ENCODE measurements around the gene RIBC2.
"Not testable (repeated sequence)": the region's sequence is repeated elsewhere in the genome, so short reads cannot be mapped to it uniquely, and the experiment has no call there.

RIBC2 gene

DNA sequence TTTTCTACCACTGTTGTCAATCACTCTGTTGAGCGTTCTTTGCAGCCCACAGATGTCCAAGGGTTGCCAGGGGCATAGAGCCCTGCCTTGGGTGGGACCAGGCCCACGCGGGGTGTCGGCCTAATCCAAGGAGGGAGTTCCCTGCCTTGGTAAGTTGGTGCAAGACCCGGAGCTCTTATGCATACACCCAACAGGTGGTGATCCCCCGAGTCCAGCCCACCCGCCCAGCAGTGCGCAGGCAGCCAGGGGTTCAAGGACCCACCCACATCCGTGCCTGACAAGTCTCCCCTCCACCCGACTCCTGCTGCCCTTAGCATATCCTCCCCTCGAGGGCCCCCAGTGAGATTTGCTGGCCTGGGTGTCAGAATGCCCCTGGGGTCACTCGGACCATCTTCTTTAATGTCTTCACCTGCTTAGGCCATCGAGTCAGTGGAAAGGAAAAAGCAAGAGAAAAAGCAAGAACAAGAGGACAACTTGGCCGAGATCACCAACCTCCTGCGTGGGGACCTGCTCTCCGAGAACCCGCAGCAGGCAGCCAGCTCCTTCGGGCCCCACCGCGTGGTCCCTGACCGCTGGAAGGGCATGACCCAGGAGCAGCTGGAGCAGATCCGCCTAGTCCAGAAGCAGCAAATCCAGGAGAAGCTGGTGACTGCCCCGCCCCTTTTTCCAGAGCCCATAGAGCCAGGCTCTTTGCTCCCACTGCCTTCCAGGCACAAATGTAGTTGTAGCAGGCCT lies 12.2 kb downstream of the RIBC2 start:
- no peak for DNase-seq

DNA sequence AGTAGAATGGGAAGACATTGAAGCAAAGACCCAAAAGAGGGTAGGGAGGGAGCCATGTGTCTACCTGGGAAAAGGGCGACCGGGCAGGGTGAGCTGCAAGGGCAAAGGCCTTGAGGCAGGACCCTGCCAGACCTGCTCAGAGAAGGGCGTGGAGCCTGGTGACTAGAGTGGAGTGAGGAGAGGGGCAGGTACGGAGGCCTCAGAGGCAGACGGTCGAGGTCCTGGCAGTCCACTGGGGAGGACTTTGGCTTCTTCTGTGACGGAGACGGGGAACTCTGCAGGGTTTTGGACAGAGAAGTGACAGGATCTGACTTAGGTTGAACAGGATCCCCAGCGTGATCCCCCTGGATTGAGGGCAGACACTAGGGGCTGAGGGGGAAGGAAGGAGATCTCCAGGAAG lies 12.9 kb downstream of the RIBC2 start:
- DNase-seq, result no peak

DNA sequence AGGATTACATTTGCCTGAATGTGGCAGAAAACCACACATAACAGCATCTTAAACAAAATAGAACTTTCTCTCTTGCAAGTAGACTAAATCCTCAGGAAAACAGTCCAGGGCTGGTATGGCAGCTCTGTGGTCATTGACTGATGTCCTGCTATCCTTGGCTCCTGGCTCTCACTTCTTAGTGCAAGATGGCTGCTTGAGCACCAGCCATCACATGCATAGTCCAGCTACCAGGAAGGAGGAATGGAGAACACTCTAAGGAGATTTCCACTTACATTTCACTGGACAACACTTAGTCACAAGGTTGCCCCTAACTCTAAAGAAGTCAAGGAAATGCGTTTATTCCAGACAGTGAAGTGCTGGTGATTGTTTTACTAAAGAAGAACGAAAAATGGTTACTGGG lies 13.6 kb downstream of the RIBC2 start:
- no peak for DNase-seq

DNA sequence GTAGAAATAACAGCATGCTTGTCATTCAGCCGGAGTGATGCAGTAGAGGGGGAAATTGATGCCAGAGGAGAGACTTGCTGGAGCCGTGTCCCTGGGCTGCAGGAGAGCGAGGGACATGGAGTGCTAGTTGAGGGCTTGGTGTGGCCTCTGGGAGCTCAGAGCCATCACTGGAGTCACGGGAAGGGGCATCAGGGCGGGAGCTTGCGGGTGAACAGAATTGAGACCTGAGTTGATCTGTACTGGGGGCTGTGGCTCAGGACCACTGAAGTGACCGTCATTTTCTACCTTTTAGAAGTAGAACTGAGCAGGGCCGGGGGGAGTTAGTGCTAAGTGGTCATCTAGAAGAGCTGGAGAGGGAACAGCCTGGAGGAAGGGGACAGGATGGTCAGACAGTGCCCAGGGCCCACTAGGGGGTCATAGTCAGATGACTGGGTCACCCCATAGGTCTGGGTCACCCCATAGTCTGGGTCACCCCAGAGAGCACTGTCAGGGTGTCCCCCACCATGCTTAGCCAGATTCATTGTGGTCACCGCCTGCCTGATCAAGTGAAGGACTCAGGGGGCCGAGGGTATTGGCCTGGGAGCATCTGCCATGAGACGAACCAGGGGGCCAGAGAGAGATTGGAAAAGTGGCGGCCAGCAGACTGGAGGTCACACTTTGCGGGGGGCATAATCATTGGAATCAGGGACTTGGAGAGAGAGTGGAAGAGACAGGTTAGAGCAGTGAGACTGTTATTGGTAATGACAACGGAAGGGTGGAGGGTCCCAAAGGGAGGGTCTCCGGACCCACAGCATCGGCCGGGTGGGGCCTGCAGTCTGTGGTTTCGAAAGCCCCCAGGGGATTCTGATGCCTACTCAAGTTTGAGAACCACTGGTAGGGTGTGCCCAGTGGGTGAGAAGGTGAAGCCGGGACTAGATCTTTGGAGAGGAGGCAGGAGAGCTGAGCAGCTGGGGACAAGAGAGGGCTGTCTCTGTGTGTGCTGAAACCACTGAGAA lies 15.2 kb downstream of the RIBC2 start:
- no peak for DNase-seq

DNA sequence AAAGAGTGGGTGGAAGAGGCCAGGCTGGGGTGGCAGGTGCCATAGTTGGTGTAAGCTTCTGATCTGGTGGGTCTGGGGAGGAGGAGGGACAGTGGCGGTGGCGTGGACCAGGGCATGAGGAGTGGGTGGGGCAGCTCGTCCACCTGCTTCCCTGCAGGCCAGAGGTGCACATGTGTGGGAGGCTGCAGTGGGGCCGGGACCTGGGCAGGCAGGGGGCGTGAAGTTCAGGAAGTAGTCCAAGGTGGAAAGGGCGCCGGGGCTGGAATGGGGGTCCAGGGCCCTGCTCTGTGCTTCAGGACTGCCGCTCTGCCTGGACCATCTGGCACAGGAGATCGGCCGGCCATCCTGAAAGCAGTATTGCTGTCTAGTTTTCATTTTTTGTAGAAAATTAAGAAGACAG lies 15.9 kb downstream of the RIBC2 start:
- DNase-seq, result no peak

DNA sequence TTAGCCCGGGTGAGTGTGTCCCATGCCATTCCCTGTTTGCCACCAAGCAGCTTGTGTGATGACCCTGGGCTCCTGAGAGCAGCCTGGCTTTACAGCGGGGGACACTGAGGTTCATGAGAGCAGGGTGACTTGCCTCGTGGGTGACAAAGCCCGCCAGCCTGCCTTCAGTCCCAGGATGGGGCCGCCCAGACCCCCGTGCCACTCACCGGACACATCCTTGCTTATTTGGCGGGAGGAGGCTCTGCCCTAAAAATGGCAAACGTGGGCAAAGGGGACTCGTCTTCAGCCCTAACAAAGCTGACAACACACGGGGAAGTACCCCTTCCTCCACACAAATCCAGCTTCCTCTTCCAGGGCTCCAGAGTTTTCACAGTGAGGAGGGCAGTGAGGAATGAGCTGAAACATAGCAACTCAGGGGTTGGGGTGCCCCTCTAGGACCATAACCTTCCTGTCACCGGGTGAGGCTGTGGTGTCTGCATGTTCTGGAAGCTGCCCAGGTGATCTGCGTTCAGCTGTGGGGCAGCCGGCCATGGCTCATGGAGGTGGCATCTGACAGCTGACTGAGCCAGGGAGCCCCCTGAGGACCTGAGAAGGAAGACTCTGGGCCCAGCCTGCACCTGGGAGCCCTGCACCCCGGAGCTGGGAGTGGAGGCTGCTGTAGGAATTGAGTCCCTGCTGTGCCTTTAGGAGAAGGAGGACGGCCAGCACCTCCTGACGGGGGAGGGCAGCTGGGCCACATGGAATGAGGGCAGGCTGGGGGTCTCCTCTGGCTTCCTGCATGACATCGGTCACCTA lies 16.7 kb downstream of the RIBC2 start:
- no peak for DNase-seq

DNA sequence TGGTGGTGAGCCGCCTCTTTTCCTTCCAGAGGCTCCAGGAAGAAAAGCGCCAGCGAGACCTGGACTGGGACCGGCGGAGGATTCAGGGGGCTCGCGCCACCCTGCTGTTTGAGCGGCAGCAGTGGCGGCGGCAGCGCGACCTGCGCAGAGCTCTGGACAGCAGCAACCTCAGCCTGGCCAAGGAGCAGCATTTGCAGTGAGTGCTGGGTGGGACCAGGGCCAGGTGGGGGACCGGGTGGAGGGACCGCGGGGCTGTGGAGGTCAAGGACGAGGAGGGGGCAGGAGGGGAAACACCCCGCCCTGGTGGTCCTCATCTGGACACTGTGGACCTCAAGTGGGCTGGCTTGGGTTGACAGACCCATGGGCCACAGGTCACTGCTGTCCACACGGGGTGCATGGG lies 17.4 kb downstream of the RIBC2 start:
- no peak for DNase-seq

DNA sequence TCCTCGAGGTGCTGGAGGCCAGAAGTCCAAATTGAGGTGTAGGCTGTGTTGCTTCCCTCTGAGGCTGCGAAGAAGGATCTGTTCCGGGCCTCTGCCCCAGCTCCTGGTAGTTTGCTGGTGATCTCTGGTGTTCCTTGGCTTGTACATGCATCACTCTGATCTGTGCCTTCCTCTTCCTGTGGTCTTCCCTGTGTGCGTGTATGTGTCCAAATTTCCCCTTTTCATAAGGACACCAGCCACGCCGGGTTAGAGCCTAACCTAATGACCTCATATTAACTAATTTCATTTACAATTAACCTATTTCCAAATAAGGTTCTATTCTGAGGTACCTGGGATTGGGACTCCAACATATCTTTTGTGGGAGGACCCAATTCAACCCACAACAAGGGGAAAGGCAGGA lies 21.5 kb downstream of the RIBC2 start:
- peak in 1 of 3 experiments; percentile 2 for DNase-seq

DNA sequence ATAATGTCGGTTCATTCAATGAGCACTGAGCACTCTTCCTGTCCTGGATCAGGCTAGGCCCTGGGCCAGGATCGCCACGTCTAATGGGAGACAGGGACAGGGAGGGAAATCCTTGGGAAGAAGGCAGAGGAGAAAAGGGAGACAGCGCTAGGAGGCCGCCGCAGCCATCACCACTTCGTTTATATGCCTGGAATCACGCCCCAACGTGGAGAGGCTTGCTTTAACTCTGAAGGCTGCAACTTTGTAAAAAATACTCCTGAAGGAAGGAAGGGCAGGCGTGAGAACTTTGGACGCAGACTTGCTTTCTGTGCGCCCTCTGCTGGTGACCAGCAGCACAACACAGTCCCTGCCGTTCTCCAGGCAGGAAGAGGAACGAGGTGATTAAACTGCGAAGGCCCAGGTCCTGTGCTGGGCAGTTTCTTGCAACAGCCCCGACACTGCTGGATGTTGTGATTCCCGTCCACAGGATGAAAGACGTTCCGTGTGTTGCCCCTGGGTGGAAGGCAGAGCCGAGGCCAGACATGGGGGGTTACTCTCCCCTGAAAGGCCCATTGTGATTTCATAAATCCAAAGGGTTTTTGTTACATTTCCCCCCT lies 22.1 kb downstream of the RIBC2 start:
- peak; percentile 51 to 76 (median 65) for DNase-seq

DNA sequence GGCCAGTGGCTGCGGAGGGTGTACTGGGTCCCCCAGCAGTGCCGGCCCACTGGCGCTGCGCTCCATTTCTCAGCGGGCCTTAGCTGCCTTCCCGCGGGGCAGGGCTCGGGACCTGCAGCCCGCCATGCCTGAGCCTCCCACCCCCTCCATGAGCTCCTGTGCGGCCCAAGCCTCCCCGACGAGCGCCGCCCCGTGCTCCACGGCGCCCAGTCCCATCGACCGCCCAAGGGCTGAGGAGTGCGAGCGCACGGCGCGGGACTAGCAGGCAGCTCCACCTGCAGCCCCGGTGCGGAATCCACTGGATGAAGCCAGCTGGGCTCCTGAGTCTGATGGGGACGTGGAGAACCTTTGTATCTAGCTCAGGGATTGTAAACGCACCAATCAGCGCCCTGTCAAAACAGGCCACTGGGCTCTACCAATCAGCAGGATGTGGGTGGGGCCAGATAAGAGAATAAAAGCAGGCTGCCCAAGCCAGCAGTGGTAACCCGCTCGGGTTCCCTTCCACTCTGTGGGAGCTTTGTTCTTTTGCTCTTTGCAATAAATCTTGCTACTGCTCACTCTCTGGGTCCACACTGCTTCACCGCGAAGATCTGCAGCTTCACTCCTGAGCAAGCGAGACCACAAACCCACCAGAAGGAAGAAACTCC lies 23.5 kb downstream of the RIBC2 start:
- DNase-seq, result not testable (repeated sequence)

DNA sequence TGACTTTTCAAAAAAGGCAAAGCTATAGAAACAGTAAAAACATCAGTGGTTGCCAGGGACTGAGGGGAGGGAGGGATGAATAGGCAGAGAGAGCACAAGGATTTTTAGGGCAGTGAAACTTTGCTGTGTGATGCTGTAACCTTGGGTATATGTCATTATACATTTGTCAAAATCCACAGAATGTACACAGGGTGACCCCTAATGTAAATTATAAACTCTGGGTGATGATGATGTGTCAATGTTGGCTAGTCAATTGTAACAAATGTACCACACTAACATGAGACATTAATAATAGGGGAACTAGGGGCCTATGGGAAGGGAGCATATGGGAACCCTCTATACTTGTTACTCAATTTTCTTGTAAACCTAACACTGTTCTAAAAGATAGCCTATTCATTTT lies 24.8 kb downstream of the RIBC2 start:
- DNase-seq, result no peak

DNA sequence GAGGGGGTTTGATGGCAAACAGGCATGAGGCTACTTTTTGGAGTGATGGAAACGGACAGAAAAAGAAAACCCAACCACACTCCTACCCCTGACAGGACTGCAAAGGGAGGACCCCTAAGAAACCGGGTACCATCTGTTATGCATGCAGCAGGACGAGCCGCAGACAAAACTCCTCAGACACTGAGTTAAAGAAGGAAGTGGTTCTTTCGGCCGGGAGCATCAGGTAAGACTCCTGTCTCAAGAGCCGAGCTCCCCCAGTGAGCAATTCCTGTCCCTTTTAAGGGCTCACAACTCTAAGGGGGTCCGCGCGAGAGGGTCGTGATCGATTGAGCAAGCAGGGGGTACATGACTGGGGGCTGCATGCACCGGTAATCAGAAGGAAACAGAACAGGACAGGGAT lies 27.2 kb downstream of the RIBC2 start:
- DNase-seq, result not testable (repeated sequence)

DNA sequence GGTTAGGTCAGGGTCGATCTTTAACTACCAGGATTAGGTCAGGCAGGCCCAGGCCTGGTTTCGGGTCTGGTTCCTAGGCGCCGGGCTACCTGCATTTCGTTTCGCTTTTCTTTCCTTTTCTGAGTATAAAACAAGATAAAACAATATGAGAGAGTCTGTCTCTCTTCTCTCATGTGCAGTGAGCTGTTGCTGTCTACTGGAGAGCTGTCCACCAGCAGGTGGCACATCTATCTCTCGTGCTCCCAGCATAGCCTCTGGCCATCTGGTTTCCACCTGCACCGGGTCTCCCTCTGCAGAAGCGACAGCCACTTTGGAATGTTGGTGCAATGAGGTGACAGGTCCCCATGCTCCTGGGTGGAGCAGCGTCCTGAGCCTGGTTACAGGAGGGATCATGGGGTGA lies 27.6 kb downstream of the RIBC2 start:
- peak; percentile 8 to 74 (median 28) for DNase-seq

DNA sequence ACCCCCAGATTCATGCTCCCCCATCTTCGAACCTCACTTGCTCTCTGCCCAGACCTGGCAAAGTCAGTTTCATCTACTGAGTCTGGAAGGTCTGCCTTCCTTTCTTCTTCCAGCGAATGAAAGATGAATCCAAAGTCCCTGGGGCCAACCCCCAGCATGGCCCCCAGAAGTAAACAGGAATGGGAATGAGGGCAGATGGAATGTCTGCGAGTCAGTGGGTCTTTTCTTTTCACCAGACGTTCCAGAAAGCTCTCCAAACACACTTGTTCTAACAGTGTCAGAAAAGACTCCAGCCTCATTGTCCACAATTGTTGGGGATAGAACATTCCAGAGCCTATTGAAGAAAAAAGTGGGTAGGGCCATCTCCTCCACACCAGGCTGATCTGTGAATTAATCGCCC lies 28.6 kb downstream of the RIBC2 start:
- DNase-seq, result no peak

DNA sequence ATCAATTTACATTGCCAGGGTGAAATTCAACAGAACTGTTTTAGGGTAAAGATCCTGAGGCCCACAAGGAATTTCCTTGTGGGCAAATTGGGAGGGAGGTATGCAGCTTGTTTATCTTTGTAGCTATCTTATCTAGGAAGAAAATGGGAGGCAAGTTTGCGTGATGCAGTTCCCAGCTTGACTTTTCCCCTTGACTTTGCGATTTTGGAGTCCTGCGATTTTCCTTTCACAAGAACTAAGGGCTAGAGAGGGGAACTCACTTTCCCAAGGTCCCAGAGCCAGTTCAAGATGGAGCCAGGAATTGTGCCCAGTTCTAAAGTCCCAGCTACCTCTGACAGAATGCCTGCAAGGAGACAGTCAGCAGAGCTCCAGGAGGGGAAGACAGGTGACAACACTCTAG lies 30.7 kb downstream of the RIBC2 start:
- DNase-seq, result no peak

DNA sequence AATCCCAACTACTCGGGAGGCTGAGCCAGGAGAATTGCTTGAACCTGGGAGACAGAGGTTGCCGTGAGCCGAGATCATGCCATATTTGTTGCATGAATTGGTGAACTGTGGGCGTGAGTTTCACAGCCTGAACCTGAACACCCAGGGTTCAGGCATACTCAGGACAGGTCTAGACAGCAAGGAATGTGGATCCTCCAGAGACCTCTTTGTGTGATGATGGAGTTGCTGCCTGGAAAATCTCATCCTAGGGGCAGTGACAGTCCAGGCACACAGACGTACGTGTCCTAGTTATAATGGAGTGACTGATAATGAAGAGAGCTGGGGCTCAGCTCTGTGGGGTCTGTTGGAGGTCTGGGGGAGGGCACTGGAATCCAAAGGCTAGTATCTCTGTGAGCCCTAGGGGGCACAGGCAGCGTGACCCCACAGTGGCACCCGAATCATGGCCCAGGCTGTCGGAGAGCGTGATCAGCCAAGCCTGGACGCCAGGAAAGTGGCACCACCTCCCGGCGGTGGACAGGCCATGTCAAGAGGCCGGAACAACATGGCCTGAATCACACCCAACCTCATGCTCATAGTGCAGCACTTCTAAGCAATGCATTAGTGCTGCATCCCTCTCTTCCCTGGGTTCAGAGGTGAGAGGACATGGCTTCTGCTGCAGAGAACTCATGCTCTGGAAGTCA lies 31.7 kb downstream of the RIBC2 start:
- no peak for DNase-seq

DNA sequence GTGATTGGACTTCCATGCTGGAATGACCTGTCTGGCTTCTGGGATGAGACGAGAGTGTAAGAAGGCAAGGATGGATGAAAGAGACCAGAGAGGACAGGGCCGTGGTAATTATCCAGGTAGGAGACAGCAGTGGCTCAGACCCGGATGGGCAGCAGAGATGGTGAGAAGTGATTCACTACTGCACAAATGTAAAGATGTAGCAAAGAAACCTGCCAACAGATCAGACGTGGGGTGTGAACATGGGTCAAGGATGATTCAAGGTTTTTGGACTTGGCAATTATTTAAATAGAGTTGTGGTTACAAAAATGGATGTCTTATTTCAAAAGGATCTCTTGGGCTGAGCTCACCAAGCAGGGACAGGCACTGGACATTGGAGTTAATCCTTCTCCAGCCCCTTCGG lies 32.7 kb downstream of the RIBC2 start:
- DNase-seq, result no peak

DNA sequence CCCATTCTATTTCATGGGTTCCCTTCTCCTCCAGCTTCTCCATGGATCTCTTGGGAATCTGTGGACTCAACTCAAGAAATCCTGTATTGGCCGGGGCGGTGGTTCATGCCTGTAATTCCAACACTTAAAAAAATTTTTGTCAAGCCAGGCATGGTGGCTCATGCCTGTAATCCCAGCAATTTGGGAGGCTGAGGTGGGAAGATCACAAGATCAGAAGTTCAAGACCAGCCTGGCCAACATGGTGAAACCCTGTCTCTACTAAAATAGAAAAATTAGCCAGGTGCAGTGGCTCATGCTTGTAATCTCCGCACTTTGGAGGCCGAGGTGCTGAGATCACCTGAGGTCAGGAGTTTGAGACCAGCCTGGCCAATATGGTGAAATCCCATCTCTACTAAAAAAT lies 34.1 kb downstream of the RIBC2 start:
- DNase-seq, result not testable (repeated sequence)

DNA sequence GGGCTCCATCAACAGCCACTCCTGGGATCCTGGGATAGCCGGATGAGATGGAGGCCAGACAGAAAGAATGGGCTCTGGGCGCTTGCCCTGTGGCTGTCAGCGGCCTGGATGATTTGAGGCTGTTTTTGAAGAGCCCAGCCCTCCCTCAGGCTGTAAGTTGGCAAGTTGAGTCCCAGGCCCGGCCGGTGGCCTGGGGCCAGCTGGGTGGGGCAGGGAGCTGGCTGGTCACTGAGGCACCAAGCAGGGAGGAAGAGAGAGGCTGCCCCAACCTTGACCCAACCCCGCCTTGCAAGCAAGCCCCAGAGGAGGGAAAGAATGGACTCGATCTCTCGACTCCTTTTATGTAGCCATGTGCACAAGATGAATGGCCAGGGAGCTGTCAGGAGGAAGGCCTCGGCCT lies 34.9 kb downstream of the RIBC2 start:
- DNase-seq, result no peak

DNA sequence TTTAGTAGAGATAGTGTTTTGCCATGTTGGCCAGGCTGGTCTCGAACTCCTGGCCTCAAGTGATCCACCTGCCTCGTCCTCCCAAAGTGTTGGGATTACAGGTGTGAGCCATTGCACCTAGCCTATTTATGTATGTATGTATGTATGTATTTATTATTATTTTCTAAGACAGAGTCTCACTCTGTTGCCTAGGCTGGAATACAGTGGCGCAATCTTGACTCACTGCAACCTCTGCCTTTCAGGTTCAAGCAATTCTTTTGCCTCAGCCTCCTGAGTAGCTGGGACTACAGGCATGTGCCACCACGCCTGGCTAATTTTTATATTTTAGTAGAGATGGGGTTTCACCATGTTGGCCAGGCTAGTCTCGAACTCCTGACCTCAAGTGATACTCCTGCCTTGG lies 35.9 kb downstream of the RIBC2 start:
- DNase-seq, result not testable (repeated sequence)

DNA sequence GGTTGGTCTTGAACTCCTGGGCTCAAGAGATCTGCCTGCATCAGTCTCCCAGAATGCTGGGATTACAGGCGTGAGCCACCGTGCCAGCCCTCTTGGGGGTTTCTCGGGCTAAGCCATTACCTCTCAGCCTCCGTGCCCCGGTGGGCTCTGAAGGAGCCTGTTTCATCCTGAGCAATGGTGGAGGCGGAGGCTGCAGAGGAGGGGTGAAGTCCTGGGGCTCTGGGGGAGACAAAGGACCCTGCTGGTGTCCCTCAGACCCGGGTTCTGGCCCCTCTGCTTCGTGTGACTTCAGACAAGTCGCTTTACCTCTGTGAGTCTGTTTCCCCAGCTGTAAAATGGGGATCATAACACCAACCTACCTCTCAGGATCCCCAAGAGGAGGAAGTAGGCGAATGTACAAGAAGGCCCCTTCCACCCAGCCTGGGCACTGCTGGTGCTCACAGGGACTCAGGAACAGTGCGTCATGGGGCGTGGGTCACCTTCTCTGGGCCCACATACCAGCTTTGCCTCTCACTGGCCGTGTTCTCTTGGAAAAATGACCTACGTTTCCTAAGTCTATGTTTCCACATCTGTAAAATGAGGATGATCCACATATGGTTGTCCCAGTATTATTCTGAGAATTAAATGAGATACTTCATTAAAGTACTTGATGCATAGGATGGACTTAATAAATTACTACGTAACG lies 36.8 kb downstream of the RIBC2 start:
- DNase-seq, result no peak

Data from NCI-H1417 (cell line).